OCI-LY3 (cell line): ENCODE measurements around the gene ERN1.

Experiments used
- H2AFZ ChIP-seq: fragments of 200-600, 300-600 bp; shearing (Covaris generic); 2 replicates; pipeline ENCODE4 v1.6.0; 2014; ENCODE audit warnings: antibody characterized with exemption, low read depth, low read length
- H3K27ac ChIP-seq: fragments of 200-600, 300-600 bp; sonication (generic); 2 replicates; pipeline ENCODE4 v1.5.1; 2014; ENCODE audit warnings: mild to moderate bottlenecking, low read length, moderate library complexity, mixed read lengths
- H3K27me3 ChIP-seq: fragments of 200-600, 300-600 bp; sonication (generic); 2 replicates; pipeline ENCODE4 v1.6.1; 2014; ENCODE audit warnings: low read depth, low read length, mixed read lengths
- H3K36me3 ChIP-seq: fragments of 200-600, 300-600 bp; sonication (generic); replicated peaks from 2 replicates; pipeline ENCODE3; 2014; ENCODE audit warnings: low read depth, low read length, mixed read lengths
- H3K4me1 ChIP-seq: fragments of 300-600, 200-600 bp; sonication (generic); 2 replicates; pipeline ENCODE4 v1.6.1; 2014; ENCODE audit warnings: low read length, mixed read lengths
- H3K4me2 ChIP-seq: fragments of 200-600, 300-600 bp; sonication (generic); 2 replicates; pipeline ENCODE4 v1.6.1; 2014; ENCODE audit warnings: low read length, mixed read lengths
- H3K4me3 ChIP-seq: fragments of 300-600, 200-600 bp; sonication (generic); 2 replicates; pipeline ENCODE4 v1.5.1; 2014; ENCODE audit warnings: antibody characterized with exemption, mild to moderate bottlenecking, low read length, moderate library complexity
- H3K79me2 ChIP-seq: fragments of 300-600, 200-600 bp; shearing (Covaris generic); 2 replicates; pipeline ENCODE4 v1.6.1; 2014; ENCODE audit warnings: mild to moderate bottlenecking, low read length, mixed read lengths
- H3K9ac ChIP-seq: fragments of 300-600, 200-600 bp; shearing (Covaris generic); 2 replicates; pipeline ENCODE4 v1.6.0; 2014; ENCODE audit warnings: mild to moderate bottlenecking, low read length, moderate library complexity
- H3K9me3 ChIP-seq: fragments of 200-600, 300-600 bp; shearing (Covaris generic); 2 replicates; pipeline ENCODE4 v1.6.1; 2014; ENCODE audit warnings: low read length, mixed read lengths; ENCODE audit not compliant: insufficient read depth
- H4K20me1 ChIP-seq: fragments of 200-600, 300-600 bp; sonication (generic); 2 replicates; pipeline ENCODE4 v1.6.1; 2016; ENCODE audit warnings: low read length, mixed read lengths; ENCODE audit not compliant: insufficient read depth
- EZH2phosphoT487 ChIP-seq: fragments of 200-600 bp; shearing (Covaris generic); IDR thresholded peaks from 2 replicates; pipeline ENCODE4 v1.6.1; 2018; ENCODE audit warnings: antibody characterized with exemption, mixed run types, low read depth
- TF ChIP-seq, protein P1 (sequence below): fragments of 200-600, 300-600 bp; sonication (generic); IDR thresholded peaks from 2 replicates; pipeline ENCODE4 v1.5.1; 2014; ENCODE audit warnings: antibody characterized with exemption, low read length, low read depth

Gene ERN1

DNA sequence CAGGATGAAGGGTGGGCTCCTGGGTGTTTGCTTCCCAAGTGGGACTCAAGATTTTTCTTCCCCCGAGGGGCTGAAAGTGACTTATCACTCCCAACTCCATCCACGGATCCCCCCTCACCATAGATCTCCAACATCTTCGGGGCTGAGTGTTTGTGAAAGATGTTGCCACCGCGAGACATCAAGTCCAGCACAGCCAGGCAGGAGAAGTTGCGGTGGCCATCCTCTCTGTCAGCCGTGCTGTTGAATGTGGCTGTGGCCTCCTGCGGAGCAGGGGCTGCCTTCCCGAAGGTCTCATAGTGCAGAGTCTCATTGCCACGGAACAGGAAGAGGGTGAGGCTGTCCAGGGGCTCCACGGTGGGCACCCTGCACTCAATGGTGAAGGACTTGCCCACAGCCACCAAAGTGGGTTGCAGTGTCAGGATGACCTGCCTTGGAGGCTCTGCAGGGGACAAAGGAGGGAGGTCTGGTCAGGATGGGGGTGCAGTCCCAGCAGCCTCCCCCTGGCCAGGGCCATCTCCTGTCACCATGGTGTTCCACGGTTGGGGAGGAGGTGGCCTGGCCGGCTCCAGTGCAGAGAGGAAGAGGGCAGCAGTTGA lies 126.3 kb downstream of the ERN1 start:
- TF ChIP-seq EZH2phosphoT487, result no peak
- TF ChIP-seq, protein P1, sequence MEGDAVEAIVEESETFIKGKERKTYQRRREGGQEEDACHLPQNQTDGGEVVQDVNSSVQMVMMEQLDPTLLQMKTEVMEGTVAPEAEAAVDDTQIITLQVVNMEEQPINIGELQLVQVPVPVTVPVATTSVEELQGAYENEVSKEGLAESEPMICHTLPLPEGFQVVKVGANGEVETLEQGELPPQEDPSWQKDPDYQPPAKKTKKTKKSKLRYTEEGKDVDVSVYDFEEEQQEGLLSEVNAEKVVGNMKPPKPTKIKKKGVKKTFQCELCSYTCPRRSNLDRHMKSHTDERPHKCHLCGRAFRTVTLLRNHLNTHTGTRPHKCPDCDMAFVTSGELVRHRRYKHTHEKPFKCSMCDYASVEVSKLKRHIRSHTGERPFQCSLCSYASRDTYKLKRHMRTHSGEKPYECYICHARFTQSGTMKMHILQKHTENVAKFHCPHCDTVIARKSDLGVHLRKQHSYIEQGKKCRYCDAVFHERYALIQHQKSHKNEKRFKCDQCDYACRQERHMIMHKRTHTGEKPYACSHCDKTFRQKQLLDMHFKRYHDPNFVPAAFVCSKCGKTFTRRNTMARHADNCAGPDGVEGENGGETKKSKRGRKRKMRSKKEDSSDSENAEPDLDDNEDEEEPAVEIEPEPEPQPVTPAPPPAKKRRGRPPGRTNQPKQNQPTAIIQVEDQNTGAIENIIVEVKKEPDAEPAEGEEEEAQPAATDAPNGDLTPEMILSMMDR, result no peak
- Histone ChIP-seq H3K27me3 (no peaks in the 10 kb centered on the region), H2AFZ (no peak overlapping the region), H3K79me2 (no peaks in the 10 kb centered on the region), H3K36me3 (peaks cover 8% of the 10 kb centered on the region), H3K9ac (no peak overlapping the region), H3K4me2 (no peak overlapping the region), H3K4me3 (no peak overlapping the region), H3K4me1 (0 out of 2 replicates have a peak, but pooled peaks cover 3% of the 10 kb centered on the region), H3K27ac (no peak overlapping the region), H3K9me3 (no peaks in the 10 kb centered on the region), H4K20me1 (no peaks in the 10 kb centered on the region)

- Histone ChIP-seq H4K20me1 (no peaks in the 10 kb centered on the region), H3K4me2 (no peak overlapping the region), H3K9ac (no peak overlapping the region), H3K79me2 (no peaks in the 10 kb centered on the region), H2AFZ (no peak overlapping the region), H3K4me3 (no peak overlapping the region), H3K27ac (no peak overlapping the region), H3K9me3 (no peaks in the 10 kb centered on the region), H3K4me1 (peaks cover 4% of the 10 kb centered on the region), H3K27me3 (peaks cover 1% of the 10 kb centered on the region; the same call in 1 of the 2 replicates), H3K36me3 (peaks cover 8% of the 10 kb centered on the region)
- TF ChIP-seq, protein P1, result no peak
- TF ChIP-seq EZH2phosphoT487, result no peak
Measured at GRCh38 chr17:64002658-64003525, 127.1 kb downstream of the ERN1 start.

GRCh38 chr17:64001763-64002529 lies 128.0 kb downstream of the ERN1 start:
- TF ChIP-seq, protein P1, result no peak
- TF ChIP-seq EZH2phosphoT487, result no peak
- Histone ChIP-seq H2AFZ (no peak overlapping the region), H3K9ac (no peak overlapping the region), H3K79me2 (no peaks in the 10 kb centered on the region), H3K36me3 (peaks cover 8% of the 10 kb centered on the region), H3K9me3 (no peaks in the 10 kb centered on the region), H4K20me1 (no peaks in the 10 kb centered on the region), H3K27ac (no peak overlapping the region), H3K4me1 (peaks cover 9% of the 10 kb centered on the region), H3K4me3 (no peak overlapping the region), H3K27me3 (peaks cover 10% of the 10 kb centered on the region), H3K4me2 (no peak overlapping the region)
